ENCODE measurements around the gene CENPM. TPM values are rescaled to one million over a fixed set of nuclear protein-coding genes. Genes with fewer than 3 reads are reported as not detected.

The CENPM gene
- total and polyA plus RNA-seq, 2 donors (not counting 1 experiment from before 2014, with no cell fraction given), result 5.9 to 11.6 TPM

DNA sequence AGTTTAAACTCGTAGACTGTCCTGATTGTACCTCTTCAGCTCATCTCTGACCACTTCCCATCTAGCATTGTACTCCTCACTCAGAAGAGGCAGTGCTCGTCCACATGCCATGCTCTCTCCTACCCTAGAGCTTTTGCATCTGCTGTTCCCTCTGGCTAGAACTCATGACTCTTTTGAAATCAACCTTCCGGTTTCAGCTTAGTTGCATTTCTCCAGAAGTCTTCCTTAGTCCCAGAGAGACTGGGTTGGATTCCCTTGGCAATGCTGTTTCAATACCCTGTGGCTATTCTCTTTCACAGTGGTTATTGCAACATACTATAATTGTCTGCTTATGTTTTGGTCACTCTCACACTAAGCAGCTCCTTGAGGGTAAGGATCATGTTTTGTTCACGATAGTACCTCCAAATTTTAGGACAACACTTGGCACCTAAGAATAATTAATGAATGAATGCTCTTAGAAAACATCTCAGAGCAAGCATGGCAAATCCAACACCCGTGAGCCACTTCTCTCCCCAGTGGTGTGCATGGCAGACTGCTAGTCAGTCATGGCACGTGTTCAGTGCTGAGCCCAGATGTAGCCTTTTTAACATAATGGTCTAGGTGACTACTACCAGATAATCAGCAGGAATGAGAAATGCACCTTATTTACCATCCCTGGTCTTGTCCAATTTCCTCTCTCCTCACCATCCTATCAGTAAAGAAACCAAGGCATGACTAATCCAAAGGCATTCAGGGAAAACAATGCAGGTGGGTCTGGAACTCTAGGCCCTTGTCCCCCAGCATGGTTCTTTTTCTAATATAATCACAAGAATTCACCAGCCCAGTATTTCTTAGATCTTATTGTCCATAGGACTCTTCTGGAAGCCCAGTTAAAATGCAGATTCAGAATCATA lies 36.8 kb upstream of the CENPM start:
- Histone ChIP-seq H4K20me1 (ENCODE audit: control insufficient read depth, extremely low read depth, insufficient read depth, low read length) (no peaks in the 10 kb centered on the region), H2AFZ (ENCODE audit: low read length) (no peak overlapping the region), H3K79me2 (ENCODE audit: control insufficient read depth, insufficient read depth, low read length) (no peaks in the 10 kb centered on the region), H3K9ac (ENCODE audit: insufficient read depth, low read length) (no peak overlapping the region), H3K27me3 (ENCODE audit: control insufficient read depth, insufficient read depth, low read length) (peaks cover 11% of the 10 kb centered on the region), H3K4me1 (ENCODE audit: control insufficient read depth, extremely low read depth, insufficient read depth, low read length) (no peaks in the 10 kb centered on the region), H3K9me3 (ENCODE audit: control insufficient read depth, insufficient read depth, low read depth, low read length) (no peaks in the 10 kb centered on the region), H3K27ac (ENCODE audit: insufficient read depth, low read length) (no peak overlapping the region), H3K36me3 (ENCODE audit: control insufficient read depth, insufficient read depth, low read length) (no peaks in the 10 kb centered on the region), H3K4me2 (ENCODE audit: extremely low read depth, insufficient read depth, low read length) (no peak overlapping the region), H3K4me3 (replicated peaks in 1 of 4; ENCODE audit: control extremely low read depth in 1 of 4, insufficient read depth in 1 of 4, low read depth in 3 of 4, low read length in 4 of 4) (no peak overlapping the region)
- TF ChIP-seq, protein P1, sequence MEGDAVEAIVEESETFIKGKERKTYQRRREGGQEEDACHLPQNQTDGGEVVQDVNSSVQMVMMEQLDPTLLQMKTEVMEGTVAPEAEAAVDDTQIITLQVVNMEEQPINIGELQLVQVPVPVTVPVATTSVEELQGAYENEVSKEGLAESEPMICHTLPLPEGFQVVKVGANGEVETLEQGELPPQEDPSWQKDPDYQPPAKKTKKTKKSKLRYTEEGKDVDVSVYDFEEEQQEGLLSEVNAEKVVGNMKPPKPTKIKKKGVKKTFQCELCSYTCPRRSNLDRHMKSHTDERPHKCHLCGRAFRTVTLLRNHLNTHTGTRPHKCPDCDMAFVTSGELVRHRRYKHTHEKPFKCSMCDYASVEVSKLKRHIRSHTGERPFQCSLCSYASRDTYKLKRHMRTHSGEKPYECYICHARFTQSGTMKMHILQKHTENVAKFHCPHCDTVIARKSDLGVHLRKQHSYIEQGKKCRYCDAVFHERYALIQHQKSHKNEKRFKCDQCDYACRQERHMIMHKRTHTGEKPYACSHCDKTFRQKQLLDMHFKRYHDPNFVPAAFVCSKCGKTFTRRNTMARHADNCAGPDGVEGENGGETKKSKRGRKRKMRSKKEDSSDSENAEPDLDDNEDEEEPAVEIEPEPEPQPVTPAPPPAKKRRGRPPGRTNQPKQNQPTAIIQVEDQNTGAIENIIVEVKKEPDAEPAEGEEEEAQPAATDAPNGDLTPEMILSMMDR (conservative IDR thresholded peaks at IDR 0.05 in 1 of 2, IDR thresholded peaks at IDR 0.05 in 1 of 2; ENCODE audit: low read depth in 1 of 2, low read length in 2 of 2), result no peak
- no peak for TF ChIP-seq EZH2 (IDR thresholded peaks at IDR 0.05; ENCODE audit: low read length, missing control alignments)
- no peak for DNase-seq (ENCODE audit: low read depth in 2 of 2)

DNA sequence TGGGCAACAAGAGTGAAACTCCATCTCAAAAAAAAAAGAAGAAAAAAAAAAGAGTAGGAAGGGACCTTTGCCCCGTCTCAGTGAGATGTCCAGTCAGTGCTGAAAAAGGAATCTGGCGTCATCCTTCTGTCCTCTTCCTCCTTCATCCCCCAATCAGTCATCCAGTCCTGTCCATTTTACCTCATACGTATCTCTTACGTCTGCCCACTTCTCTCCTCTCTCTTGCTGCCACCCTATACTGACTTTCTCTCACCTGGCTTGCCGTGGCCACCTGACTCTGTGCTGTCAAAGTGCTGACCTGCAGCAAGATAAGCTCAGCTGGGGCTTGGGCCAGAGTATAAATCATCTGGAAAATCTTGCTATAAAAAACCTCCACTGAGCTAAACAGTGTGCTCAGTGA lies 35.9 kb upstream of the CENPM start:
- Histone ChIP-seq H3K4me3 (replicated peaks in 1 of 4; ENCODE audit: control extremely low read depth in 1 of 4, insufficient read depth in 1 of 4, low read depth in 3 of 4, low read length in 4 of 4) (no peak overlapping the region), H4K20me1 (ENCODE audit: control insufficient read depth, extremely low read depth, insufficient read depth, low read length) (no peaks in the 10 kb centered on the region), H3K9me3 (ENCODE audit: control insufficient read depth, insufficient read depth, low read depth, low read length) (no peaks in the 10 kb centered on the region), H3K27ac (ENCODE audit: insufficient read depth, low read length) (no peak overlapping the region), H3K36me3 (ENCODE audit: control insufficient read depth, insufficient read depth, low read length) (no peaks in the 10 kb centered on the region), H3K79me2 (ENCODE audit: control insufficient read depth, insufficient read depth, low read length) (no peaks in the 10 kb centered on the region), H3K4me2 (ENCODE audit: extremely low read depth, insufficient read depth, low read length) (no peak overlapping the region), H2AFZ (ENCODE audit: low read length) (no peak overlapping the region), H3K9ac (ENCODE audit: insufficient read depth, low read length) (no peak overlapping the region), H3K4me1 (ENCODE audit: control insufficient read depth, extremely low read depth, insufficient read depth, low read length) (no peaks in the 10 kb centered on the region), H3K27me3 (ENCODE audit: control insufficient read depth, insufficient read depth, low read length) (peaks cover 20% of the 10 kb centered on the region)
- no peak for DNase-seq (ENCODE audit: low read depth in 2 of 2)
- no peak for TF ChIP-seq EZH2 (IDR thresholded peaks at IDR 0.05; ENCODE audit: low read length, missing control alignments)
- TF ChIP-seq, protein P1 (conservative IDR thresholded peaks at IDR 0.05 in 1 of 2, IDR thresholded peaks at IDR 0.05 in 1 of 2; ENCODE audit: low read depth in 1 of 2, low read length in 2 of 2), result no peak

DNA sequence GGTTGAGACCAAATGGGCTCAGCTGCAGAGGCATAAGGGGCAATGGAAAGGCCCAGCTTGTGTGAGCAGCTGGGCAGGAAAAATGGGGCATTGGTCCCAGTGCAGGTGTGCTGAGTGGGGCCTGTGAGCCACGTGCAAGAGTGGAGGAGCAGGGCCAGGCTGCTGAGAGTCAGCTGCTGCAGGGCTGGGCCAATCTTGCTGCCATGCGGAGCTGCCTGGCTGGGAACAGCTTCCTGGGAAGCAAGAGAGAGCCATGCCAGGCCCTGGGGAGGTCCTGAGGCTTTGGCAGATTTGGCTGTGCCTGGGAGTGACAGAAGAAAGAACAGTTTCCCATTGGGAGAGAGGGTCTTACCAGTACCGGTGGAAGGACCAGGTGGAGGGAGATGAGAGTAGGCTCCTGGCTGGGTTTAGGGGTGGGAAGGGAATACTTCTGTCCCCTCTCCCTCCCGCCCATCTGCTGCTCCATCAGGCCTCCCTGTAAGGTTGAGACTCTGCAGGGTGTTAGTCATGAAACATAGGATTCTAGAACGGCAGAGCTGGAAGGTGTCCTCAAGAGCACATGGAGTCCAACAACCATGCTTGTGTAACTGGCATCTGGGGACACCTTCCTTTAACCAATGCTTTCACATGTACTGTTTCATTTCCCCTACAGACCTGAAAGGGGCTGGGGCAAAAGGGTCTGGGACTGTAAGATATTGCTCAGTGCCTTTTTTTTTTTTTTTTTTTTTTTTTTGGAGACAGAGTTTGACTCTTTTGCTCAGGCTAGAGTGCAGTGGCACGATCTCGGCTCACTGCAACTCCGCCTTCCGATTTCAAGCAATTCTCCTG lies 32.7 kb upstream of the CENPM start:
- DNase-seq (ENCODE audit: low read depth in 2 of 2), result no peak
- Histone ChIP-seq H2AFZ (ENCODE audit: low read length) (no peak overlapping the region), H3K36me3 (ENCODE audit: control insufficient read depth, insufficient read depth, low read length) (no peaks in the 10 kb centered on the region), H3K9me3 (ENCODE audit: control insufficient read depth, insufficient read depth, low read depth, low read length) (no peaks in the 10 kb centered on the region), H3K9ac (ENCODE audit: insufficient read depth, low read length) (no peak overlapping the region), H3K4me2 (ENCODE audit: extremely low read depth, insufficient read depth, low read length) (no peak overlapping the region), H3K27ac (ENCODE audit: insufficient read depth, low read length) (no peak overlapping the region), H3K4me3 (replicated peaks in 1 of 4; ENCODE audit: control extremely low read depth in 1 of 4, insufficient read depth in 1 of 4, low read depth in 3 of 4, low read length in 4 of 4) (no peak overlapping the region), H3K79me2 (ENCODE audit: control insufficient read depth, insufficient read depth, low read length) (no peaks in the 10 kb centered on the region), H3K27me3 (ENCODE audit: control insufficient read depth, insufficient read depth, low read length) (peaks cover 42% of the 10 kb centered on the region), H4K20me1 (ENCODE audit: control insufficient read depth, extremely low read depth, insufficient read depth, low read length) (no peaks in the 10 kb centered on the region), H3K4me1 (ENCODE audit: control insufficient read depth, extremely low read depth, insufficient read depth, low read length) (no peaks in the 10 kb centered on the region)
- TF ChIP-seq EZH2 (IDR thresholded peaks at IDR 0.05; ENCODE audit: low read length, missing control alignments), result no peak
- TF ChIP-seq, protein P1 (conservative IDR thresholded peaks at IDR 0.05 in 1 of 2, IDR thresholded peaks at IDR 0.05 in 1 of 2; ENCODE audit: low read depth in 1 of 2, low read length in 2 of 2), result no peak
